BLaER1 treated with 17β-estradiol and CSF1 and Interleukin-3, amounts not matched to agents 10 nM and 100 nM (cell line): ENCODE results near the gene PNCK.

Experiments used
- H3K27ac ChIP-seq, 11 experiments: shearing (Covaris generic); formaldehyde crosslinking; 2 replicates each; pipeline ENCODE4 v1.8.1; 2022
- H3K27me3 ChIP-seq, 11 experiments: shearing (Covaris generic); formaldehyde crosslinking; 2 replicates each; pipeline ENCODE4 v1.8.1; 2022
- H3K36me3 ChIP-seq, 11 experiments: shearing (Covaris generic); formaldehyde crosslinking; 2 replicates each; pipeline ENCODE4 v1.8.1; 2022
- H3K4me1 ChIP-seq, 10 experiments: shearing (Covaris generic); formaldehyde crosslinking; 2 replicates each; pipeline ENCODE4 v1.8.1; 2022
- H3K4me2 ChIP-seq, 11 experiments: shearing (Covaris generic); formaldehyde crosslinking; 2 replicates each; pipeline ENCODE4 v1.8.1; 2022
- H3K4me3 ChIP-seq, 10 experiments: shearing (Covaris generic); formaldehyde crosslinking; 2 replicates each; pipeline ENCODE4 v1.8.1; 2022
- H3K9ac ChIP-seq, 11 experiments: shearing (Covaris generic); formaldehyde crosslinking; 2 replicates each; pipeline ENCODE4 v1.8.1; 2022
- H3K9me3 ChIP-seq, 11 experiments: shearing (Covaris generic); formaldehyde crosslinking; replicated peaks in 1 of 11; 2 replicates each; pipeline ENCODE4 v1.8.1; 2022
- H4K20me1 ChIP-seq, 11 experiments: shearing (Covaris generic); formaldehyde crosslinking; 2 replicates each; pipeline ENCODE4 v1.8.1; 2022
- Cebpa-rat ChIP-seq, 11 experiments: shearing (Covaris generic); IDR thresholded peaks; 2 replicates each; pipeline ENCODE4 v1.8.1; 2022

PNCK gene

GRCh38 chrX:153690466-153690865, 16.9 kb upstream of the PNCK start:
- Histone ChIP-seq H3K4me2 (peak overlapping the region in 2 of 11 experiments; percentile 28 to 31; a peak in 3 of 22 replicates), H3K27me3 (peaks cover 3 to 46% (median 20%) of the 10 kb centered on the region in 11 experiments; a peak in 20 of 22 replicates), H3K4me3 (no peak overlapping the region), H3K9ac (no peak overlapping the region), H3K27ac (no peak overlapping the region), H4K20me1 (peaks cover 0 to 46% (median 22%) of the 10 kb centered on the region in 11 experiments; a peak in 17 of 22 replicates), H3K9me3 (peaks cover 0 to 33% (median 21%) of the 10 kb centered on the region in 11 experiments; a peak in 11 of 22 replicates), H3K4me1 (peaks cover 0 to 20% (median 11%) of the 10 kb centered on the region in 10 experiments; a peak in 12 of 20 replicates), H3K36me3 (no peaks in the 10 kb centered on the region; a peak in 2 of 22 replicates)
- no peak for TF ChIP-seq Cebpa-rat (IDR thresholded peaks at IDR 0.05)

- Histone ChIP-seq H3K36me3 (no peaks in the 10 kb centered on the region; a peak in 2 of 22 replicates), H4K20me1 (peaks cover 0 to 44% (median 22%) of the 10 kb centered on the region in 11 experiments; a peak in 17 of 22 replicates), H3K27me3 (peaks cover 3 to 48% (median 20%) of the 10 kb centered on the region in 11 experiments; a peak in 20 of 22 replicates), H3K27ac (no peak overlapping the region), H3K9ac (no peak overlapping the region), H3K9me3 (peaks cover 0 to 36% (median 24%) of the 10 kb centered on the region in 11 experiments; a peak in 11 of 22 replicates), H3K4me2 (peak overlapping the region in 6 of 11 experiments; percentile 15 to 40 (median 30); a peak in 9 of 22 replicates), H3K4me1 (peaks cover 0 to 20% (median 11%) of the 10 kb centered on the region in 10 experiments; a peak in 12 of 20 replicates), H3K4me3 (no peak overlapping the region)
- no peak for TF ChIP-seq Cebpa-rat (IDR thresholded peaks at IDR 0.05)
Observed at GRCh38 chrX:153689654-153690465, 16.2 kb upstream of the PNCK start.

- TF ChIP-seq Cebpa-rat (IDR thresholded peaks at IDR 0.05): no peak
- Histone ChIP-seq H3K4me1 (peaks cover 0 to 20% (median 11%) of the 10 kb centered on the region in 10 experiments; a peak in 12 of 20 replicates), H3K36me3 (no peaks in the 10 kb centered on the region; a peak in 1 of 22 replicates), H3K27me3 (peaks cover 3 to 45% (median 20%) of the 10 kb centered on the region in 11 experiments; a peak in 20 of 22 replicates), H3K4me3 (peak overlapping the region in 5 of 10 experiments; percentile 38 to 58 (median 47); a peak in 10 of 20 replicates), H3K4me2 (peak overlapping the region; percentile 19 to 70 (median 64); a peak in 13 of 22 replicates), H4K20me1 (peaks cover 0 to 44% (median 22%) of the 10 kb centered on the region in 11 experiments; a peak in 17 of 22 replicates), H3K9ac (0 out of 22 replicates have a peak overlapping the region, but pooled peaks of 2 of the 11 experiments have one; percentile 46 to 61), H3K9me3 (peaks cover 3 to 40% (median 27%) of the 10 kb centered on the region in 11 experiments; a peak in 21 of 22 replicates), H3K27ac (no peak overlapping the region)
Observed at GRCh38 chrX:153688911-153689590, 15.4 kb upstream of the PNCK start.

- H4K20me1 ChIP-seq: peaks cover 0 to 40% (median 21%) of the 10 kb centered on the region in 11 experiments; a peak in 17 of 22 replicates
- no peak overlapping the region for H3K27ac ChIP-seq
- no peak for TF ChIP-seq Cebpa-rat (IDR thresholded peaks at IDR 0.05)
- peak overlapping the region in 1 of 11 experiments; percentile 61; a peak in 3 of 22 replicates for H3K9ac ChIP-seq
- peaks cover 3 to 40% (median 20%) of the 10 kb centered on the region in 11 experiments; a peak in 20 of 22 replicates for H3K27me3 ChIP-seq
- peak overlapping the region; percentile 19 to 70 (median 64); a peak in 17 of 22 replicates for H3K4me2 ChIP-seq
- H3K4me1 ChIP-seq: peaks cover 0 to 20% (median 11%) of the 10 kb centered on the region in 10 experiments; a peak in 12 of 20 replicates
- H3K9me3 ChIP-seq: peaks cover 9 to 46% (median 32%) of the 10 kb centered on the region in 11 experiments
- peak overlapping the region in 8 of 10 experiments; percentile 36 to 58 (median 43); a peak in 13 of 20 replicates for H3K4me3 ChIP-seq
- H3K36me3 ChIP-seq: no peaks in the 10 kb centered on the region; a peak in 1 of 22 replicates
Observed at GRCh38 chrX:153688506-153688905, 14.9 kb upstream of the PNCK start.

- Histone ChIP-seq H3K9me3 (peaks cover 13 to 50% (median 37%) of the 10 kb centered on the region in 11 experiments), H3K27me3 (peaks cover 3 to 36% (median 20%) of the 10 kb centered on the region in 11 experiments; a peak in 19 of 22 replicates), H3K4me3 (peak overlapping the region; percentile 49 to 69 (median 58); a peak in 19 of 20 replicates), H4K20me1 (peaks cover 0 to 36% (median 16%) of the 10 kb centered on the region in 11 experiments; a peak in 17 of 22 replicates), H3K27ac (peak overlapping the region in 2 of 11 experiments; percentile 25 to 63; a peak in 4 of 22 replicates), H3K36me3 (no peaks in the 10 kb centered on the region; a peak in 1 of 22 replicates), H3K4me2 (peak overlapping the region; percentile 23 to 70 (median 59); a peak in 14 of 22 replicates), H3K9ac (peak overlapping the region; percentile 45 to 79 (median 66); a peak in 16 of 22 replicates), H3K4me1 (peaks cover 0 to 19% (median 11%) of the 10 kb centered on the region in 10 experiments; a peak in 12 of 20 replicates)
- TF ChIP-seq Cebpa-rat (IDR thresholded peaks at IDR 0.05): no peak
Observed at GRCh38 chrX:153688071-153688470, 14.5 kb upstream of the PNCK start.

- H3K27ac ChIP-seq: peak within 1 kb of the TSS in 2 of 11 experiments; percentile 25 to 63; a peak in 4 of 22 replicates
- peaks cover 0 to 29% (median 9%) of the 10 kb centered on the region in 11 experiments; a peak in 15 of 22 replicates for H4K20me1 ChIP-seq
- no peaks in the 10 kb centered on the region; a peak in 1 of 22 replicates for H3K36me3 ChIP-seq
- H3K4me3 ChIP-seq: peak within 1 kb of the TSS; percentile 49 to 69 (median 58)
- TF ChIP-seq Cebpa-rat (IDR thresholded peaks at IDR 0.05): no peak
- H3K27me3 ChIP-seq: peaks cover 2 to 29% (median 20%) of the 10 kb centered on the region in 11 experiments; a peak in 19 of 22 replicates
- H3K4me2 ChIP-seq: peak within 1 kb of the TSS; percentile 64 to 80 (median 71)
- H3K9me3 ChIP-seq: peaks cover 16 to 54% (median 40%) of the 10 kb centered on the region in 11 experiments
- H3K4me1 ChIP-seq: peaks cover 0 to 12% (median 5%) of the 10 kb centered on the region in 10 experiments; a peak in 12 of 20 replicates
- peak within 1 kb of the TSS; percentile 45 to 79 (median 66); a peak in 16 of 22 replicates for H3K9ac ChIP-seq
Observed at GRCh38 chrX:153687121-153688039, 13.8 kb upstream of the PNCK start, which contains the start of gene SLC6A8. Gene SLC6A8, plus strand, starts transcription at chrX:153687926. Its CDS starts 649 bp downstream, at chrX:153688575.

GRCh38 chrX:153686711-153687110, 13.1 kb upstream of the PNCK start:
- Histone ChIP-seq H3K9ac (no peak overlapping the region), H3K4me2 (peak overlapping the region in 2 of 11 experiments; percentile 14 to 44; a peak in 1 of 22 replicates)

More at GRCh38 chrX:153686711-153687110, 13.1 kb upstream of the PNCK start:
- H3K4me3 ChIP-seq: no peak overlapping the region
- no peak overlapping the region for H3K27ac ChIP-seq
- H3K9me3 ChIP-seq: peaks cover 16 to 54% (median 40%) of the 10 kb centered on the region in 11 experiments
- TF ChIP-seq Cebpa-rat (IDR thresholded peaks at IDR 0.05): no peak
- H3K27me3 ChIP-seq: peaks cover 0 to 32% (median 21%) of the 10 kb centered on the region in 11 experiments; a peak in 19 of 22 replicates
- H4K20me1 ChIP-seq: peaks cover 0 to 23% (median 8%) of the 10 kb centered on the region in 11 experiments; a peak in 12 of 22 replicates
- H3K4me1 ChIP-seq: peaks cover 0 to 6% (median 0%) of the 10 kb centered on the region in 10 experiments; a peak in 4 of 20 replicates
- no peaks in the 10 kb centered on the region; a peak in 1 of 22 replicates for H3K36me3 ChIP-seq
